ENCODE measurements around the gene CYSLTR2. TPM values are rescaled to one million over a fixed set of nuclear protein-coding genes. Genes with fewer than 3 reads are reported as not detected.

The CYSLTR2 gene
- total RNA-seq, 1 donor from 2014 or later = 7.6 TPM

- H3K4me3 ChIP-seq = no peak overlapping the region
- H3K27me3 ChIP-seq (ENCODE audit: low read depth) = no peaks in the 10 kb centered on the region
- peak overlapping the region; percentile 88 for H3K27ac ChIP-seq (replicated peaks)
- H3K9me3 ChIP-seq (replicated peaks) = peaks cover 14% of the 10 kb centered on the region
- intact Hi-C loops (cut with micrococcal nuclease) = no loop called here
- DNase-seq = no peak
- peaks cover 26% of the 10 kb centered on the region for H3K4me1 ChIP-seq
- no peaks in the 10 kb centered on the region for H3K36me3 ChIP-seq
- no peak for TF ChIP-seq CTCF (IDR thresholded peaks at IDR 0.05; ENCODE audit: borderline replicate concordance)
These were observed 28.9 kb upstream of the CYSLTR2 start for GRCh38 chr13:48624858-48625257.

- Histone ChIP-seq H3K27me3 (ENCODE audit: low read depth) (no peaks in the 10 kb centered on the region), H3K9me3 (replicated peaks) (peaks cover 14% of the 10 kb centered on the region), H3K4me3 (no peak overlapping the region), H3K4me1 (peaks cover 30% of the 10 kb centered on the region), H3K36me3 (no peaks in the 10 kb centered on the region), H3K27ac (replicated peaks) (peak overlapping the region; percentile 88)
- no peak for DNase-seq
- intact Hi-C loops (cut with micrococcal nuclease) = no loop called here
- TF ChIP-seq CTCF (IDR thresholded peaks at IDR 0.05; ENCODE audit: borderline replicate concordance) = no peak
These were observed 28.2 kb upstream of the CYSLTR2 start for GRCh38 chr13:48625413-48626076.

GRCh38 chr13:48626077-48626449, 27.7 kb upstream of the CYSLTR2 start:
- Histone ChIP-seq H3K4me3 (no peak overlapping the region), H3K9me3 (replicated peaks) (peaks cover 10% of the 10 kb centered on the region), H3K27me3 (ENCODE audit: low read depth) (no peaks in the 10 kb centered on the region), H3K36me3 (no peaks in the 10 kb centered on the region), H3K27ac (replicated peaks) (peak overlapping the region; percentile 88), H3K4me1 (peaks cover 35% of the 10 kb centered on the region)
- no peak for TF ChIP-seq CTCF (IDR thresholded peaks at IDR 0.05; ENCODE audit: borderline replicate concordance)
- DNase-seq = no peak
- intact Hi-C loops (cut with micrococcal nuclease) = no loop called here

- H3K27me3 ChIP-seq (ENCODE audit: low read depth) = no peaks in the 10 kb centered on the region
- H3K4me3 ChIP-seq = no peak overlapping the region
- H3K36me3 ChIP-seq = no peaks in the 10 kb centered on the region
- intact Hi-C loops (cut with micrococcal nuclease) = no loop called here
- H3K9me3 ChIP-seq (replicated peaks) = peaks cover 2% of the 10 kb centered on the region
- peak overlapping the region; percentile 88 for H3K27ac ChIP-seq (replicated peaks)
- DNase-seq = no peak
- peaks cover 36% of the 10 kb centered on the region for H3K4me1 ChIP-seq
- TF ChIP-seq CTCF (IDR thresholded peaks at IDR 0.05; ENCODE audit: borderline replicate concordance) = no peak
These were observed 26.8 kb upstream of the CYSLTR2 start for GRCh38 chr13:48626726-48627451.

- H3K4me1 ChIP-seq = peaks cover 25% of the 10 kb centered on the region
- peak overlapping the region; percentile 88 for H3K27ac ChIP-seq (replicated peaks)
- no peaks in the 10 kb centered on the region for H3K27me3 ChIP-seq (ENCODE audit: low read depth)
- no peak for TF ChIP-seq CTCF (IDR thresholded peaks at IDR 0.05; ENCODE audit: borderline replicate concordance)
- no peaks in the 10 kb centered on the region for H3K36me3 ChIP-seq
- H3K9me3 ChIP-seq (replicated peaks) = peaks cover 3% of the 10 kb centered on the region
- DNase-seq = no peak
- no peak overlapping the region for H3K4me3 ChIP-seq
- intact Hi-C loops (cut with micrococcal nuclease) = no loop called here
These were observed 24.5 kb upstream of the CYSLTR2 start for GRCh38 chr13:48629277-48629676.

Data from left ventricle myocardium inferior (tissue), 1 donor.